Retina (tissue), 1 donor: ENCODE measurements around the gene HDAC3.

Source experiments
- DNase-seq: peaks from one replicate; pipeline ENCODE4 v3.0.0-alpha.2; 2016

HDAC3 gene

DNA sequence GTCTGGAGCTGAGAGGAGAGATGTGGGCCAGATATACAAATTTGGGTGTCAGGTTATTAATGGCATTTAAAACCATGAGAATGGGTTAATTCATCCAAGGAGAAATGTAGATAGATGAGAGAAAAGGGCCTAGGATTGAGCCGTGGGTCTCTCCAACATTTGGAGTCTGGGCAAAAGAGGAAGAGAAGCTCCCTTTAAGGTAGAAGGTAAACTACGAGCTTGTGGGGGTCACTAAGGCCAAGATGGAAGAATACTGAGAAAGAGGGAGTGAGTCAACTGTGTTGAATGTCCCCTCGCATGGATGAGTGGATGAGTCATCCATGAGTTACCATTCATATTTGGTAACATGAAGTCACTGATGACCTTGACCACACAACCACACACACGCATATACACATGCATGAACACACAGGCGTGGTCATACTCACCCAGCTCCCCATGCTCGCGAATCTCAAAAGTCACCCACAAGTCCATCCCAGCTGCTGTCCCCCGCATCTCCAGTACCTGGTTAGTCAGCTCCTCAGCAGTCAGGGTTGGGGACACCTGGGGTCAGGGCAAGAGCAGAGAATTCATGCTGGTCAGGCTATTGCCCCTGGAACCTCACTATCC is 21.4 kb upstream of the HDAC3 start:
- no peak for DNase-seq

DNA sequence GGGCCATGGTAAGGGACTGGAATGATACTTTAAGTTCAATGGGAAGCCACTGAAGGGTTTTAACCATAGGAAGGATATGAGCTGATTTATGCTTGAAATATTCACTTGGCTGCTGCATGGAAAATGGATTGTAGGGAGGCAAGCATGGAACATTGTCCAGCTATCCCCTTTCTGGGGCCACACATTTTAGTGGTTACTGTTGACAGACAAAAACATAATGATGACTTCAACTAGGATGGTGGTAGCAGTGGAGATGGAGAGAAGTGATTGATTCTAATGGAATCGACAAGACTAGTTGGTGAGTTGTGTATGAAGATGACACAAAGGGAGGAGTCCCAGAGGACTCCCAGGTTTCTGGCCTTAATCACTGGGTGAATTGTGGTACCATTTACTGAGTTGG is 20.8 kb upstream of the HDAC3 start:
- no peak for DNase-seq

DNA sequence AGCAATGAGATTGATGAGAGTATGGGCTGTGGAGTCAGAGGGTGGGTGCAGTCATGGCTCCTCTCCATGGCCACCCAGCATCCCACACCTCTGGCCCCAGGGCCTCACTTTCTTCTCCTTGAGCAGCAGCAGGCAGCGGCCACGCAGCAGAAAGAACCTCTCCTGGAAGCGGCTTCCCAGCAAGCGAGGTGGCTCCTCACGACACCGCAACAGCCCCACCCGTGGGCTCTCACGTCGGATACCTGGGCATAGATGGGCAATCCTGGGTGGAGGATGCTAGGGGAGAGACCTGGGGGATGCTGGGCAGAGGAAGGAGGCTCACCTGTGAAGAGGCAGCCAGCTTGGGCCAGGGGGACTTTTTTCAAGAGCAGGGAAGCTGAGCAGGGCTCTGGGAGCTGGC is 19.7 kb upstream of the HDAC3 start:
- DNase-seq, result no peak

DNA sequence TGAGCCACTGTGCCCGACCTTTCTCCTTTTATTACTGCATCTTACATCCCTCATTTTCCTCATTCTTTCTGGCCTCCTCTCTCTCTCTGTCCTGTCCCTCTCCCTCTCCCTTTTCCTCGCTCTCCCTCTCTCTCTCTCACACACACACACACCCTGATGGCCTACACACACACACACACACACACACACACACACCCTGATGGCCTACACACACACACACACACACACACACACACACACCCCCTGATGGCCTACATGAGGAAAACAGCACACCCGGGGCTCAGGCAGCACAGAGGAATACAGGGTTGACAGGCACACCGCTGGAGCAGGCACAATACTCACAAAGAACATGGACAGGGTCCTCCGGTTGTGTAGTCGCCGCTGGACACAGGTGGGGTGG is 18.4 kb upstream of the HDAC3 start:
- DNase-seq, result no peak

DNA sequence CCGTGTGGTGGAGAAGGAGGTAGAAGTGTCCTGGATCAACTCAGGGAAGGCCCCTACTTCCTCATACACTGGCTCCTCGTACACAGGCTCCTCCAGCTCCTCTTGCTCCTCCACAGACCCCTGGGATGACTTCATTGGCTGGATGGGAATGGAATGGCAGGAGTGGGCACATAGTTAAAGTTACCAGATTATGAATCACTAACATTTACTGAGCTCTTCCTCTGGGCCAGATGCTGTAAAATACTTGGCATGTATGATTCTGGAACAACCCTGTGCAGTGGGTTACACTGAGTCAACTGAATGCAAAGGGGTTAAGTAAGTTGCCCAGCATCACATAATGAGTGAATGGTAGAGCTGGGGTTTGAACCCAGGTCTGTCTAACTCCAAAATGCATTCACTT is 17.6 kb upstream of the HDAC3 start:
- DNase-seq, result no peak

DNA sequence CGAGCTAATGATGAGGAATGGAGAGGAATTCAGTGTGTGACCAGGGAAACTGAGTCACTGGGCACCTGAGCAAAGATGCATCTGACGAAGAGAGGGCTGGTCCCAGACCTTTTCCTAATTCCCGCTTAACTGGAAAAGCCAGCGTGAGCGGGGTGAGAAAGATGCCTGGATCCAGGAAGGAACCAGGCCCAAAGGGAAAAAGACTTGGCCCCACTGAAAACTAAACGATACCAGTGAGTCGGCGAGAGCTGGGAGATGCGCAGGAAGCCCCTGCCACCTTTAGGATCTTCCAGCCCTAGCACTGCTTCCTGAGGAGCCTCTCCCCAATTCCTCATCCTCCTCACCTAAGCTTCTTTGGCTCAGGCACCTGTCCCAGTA is 15.1 kb upstream of the HDAC3 start:
- DNase-seq, result no peak

DNA sequence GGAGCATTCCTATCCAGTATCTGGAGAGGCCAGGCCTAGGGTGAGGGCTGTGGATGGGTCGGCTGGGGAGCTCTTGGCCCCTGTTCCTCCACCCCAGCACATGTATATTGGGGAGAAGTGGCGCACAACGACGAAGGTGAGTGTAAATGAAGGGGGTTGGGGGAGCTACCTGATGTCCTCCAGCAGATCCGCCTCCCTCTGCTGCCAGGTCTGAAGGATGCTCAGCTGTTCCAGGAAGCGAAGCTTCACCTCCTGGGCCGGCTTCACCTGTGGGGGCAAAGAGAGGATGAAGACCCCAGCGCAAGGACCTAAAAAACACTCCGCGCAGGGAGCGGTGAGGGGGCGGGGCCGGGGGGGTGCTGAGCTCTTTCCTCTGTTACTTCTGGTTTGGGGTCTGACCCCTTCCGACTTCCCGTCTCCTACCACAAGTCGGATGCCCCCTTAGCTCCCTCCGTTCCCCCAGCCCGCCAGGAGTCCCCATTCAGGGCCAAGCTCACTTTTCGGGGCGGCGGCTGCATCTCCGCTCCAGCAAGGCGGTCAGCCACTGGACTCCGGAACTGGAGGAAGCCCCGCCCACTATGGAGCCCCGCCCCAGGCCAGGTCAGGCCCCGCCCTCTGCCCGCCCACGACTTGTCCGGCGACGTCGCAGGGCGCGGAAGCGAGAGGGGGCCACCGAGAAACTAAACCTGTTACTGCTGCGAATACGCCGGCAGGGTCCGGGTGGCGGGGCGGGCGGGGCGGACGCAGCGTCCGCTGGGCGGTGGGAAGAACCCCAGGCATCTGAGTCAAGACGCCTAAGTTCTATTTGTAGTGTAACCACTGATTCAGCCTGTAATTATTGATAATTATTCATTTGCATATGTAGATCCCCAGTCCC is 14.4 kb upstream of the HDAC3 start, which contains the start of gene FCHSD1:
Gene FCHSD1, minus strand, starts transcription at position 568 of the 877 bp plus-strand sequence. Its CDS starts 50 bp downstream, at position 518.
- peak; percentile 73 for DNase-seq

DNA sequence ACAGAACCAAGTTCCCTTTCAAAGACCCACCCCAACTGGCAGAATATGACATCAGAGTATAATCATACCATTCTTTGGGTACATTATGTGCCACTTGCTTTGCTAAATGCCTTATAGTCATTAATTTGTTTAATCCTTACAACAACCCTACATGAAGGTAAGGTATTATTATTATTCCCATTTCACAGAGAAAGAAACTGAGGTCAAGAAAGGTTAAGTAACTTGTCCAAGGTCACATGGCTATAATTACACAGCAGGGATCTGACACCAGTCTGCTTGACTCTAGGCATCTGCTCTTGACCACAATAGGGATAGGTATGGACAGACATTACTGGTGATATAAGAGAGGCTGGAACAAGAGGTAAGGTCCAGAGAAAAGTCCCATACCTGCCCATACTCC is 13.3 kb upstream of the HDAC3 start:
- no peak for DNase-seq

DNA sequence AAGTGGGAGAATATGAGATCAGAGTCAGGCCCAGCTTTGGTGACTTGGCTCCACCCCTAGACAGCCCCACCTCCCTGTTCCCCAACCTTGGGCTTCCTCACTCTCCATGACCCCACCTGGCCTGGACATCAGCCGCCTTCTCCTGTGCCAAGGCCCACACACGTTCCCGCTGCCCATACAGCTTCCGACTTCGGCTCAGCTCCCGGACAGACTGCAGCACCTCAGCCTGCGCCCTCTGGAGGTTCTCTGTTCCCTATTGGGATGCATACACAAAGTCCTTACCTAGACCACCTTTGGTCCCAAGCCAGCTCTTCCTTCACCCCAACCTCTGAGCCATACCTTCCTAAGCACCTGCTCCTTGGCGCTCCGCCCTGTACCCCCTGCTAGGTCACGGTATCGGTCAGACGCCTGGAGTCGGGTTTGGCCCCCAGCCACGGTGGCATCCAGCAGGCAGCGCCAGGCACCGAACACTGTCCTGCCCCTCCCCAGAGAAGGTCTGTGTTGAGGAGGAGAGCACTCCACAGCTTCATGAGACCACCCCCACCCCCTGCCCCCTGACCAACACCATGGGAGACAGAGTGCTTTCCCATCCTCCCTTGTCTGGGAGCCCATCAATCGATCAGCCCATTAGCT is 12.5 kb upstream of the HDAC3 start:
- no peak for DNase-seq

DNA sequence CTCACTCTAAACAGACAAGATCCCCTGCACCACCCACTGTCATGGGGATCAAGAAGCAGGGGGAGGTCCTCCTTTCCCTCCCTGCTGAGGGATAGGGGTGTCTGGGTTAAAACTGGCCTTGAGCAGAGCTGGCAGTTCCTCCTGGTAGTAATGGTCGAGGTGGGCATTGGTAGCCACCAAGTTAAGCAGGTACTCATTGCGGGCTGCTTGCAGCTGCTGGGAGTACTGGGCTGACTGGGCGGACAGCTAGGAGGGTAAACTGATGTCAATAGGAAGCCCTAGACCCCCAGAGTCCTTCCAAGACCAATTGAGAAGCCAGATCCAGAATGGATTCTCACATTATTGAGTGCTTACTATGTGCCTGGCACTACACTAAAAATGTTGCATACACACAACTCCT is 11.2 kb upstream of the HDAC3 start:
- DNase-seq, result no peak

DNA sequence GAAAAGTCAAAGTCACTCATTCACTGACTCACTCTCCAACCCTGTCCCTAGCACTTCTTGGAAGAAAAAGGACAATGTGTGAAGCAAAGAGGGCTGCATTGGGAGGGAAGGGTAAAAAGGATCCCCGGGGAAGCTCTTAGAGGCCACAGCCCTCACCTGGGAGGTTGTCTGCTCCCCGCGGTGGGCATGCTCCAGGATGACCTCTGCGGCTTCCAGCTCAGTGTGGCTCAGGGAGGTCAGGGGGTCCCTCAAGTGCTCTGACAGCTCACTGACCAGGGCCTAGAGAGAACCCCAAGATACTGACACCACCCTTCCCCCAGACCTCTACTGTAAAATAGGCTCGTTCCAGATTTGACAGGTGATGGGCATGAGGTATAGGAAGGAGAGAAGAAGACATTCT is 10.6 kb upstream of the HDAC3 start:
- no peak for DNase-seq

DNA sequence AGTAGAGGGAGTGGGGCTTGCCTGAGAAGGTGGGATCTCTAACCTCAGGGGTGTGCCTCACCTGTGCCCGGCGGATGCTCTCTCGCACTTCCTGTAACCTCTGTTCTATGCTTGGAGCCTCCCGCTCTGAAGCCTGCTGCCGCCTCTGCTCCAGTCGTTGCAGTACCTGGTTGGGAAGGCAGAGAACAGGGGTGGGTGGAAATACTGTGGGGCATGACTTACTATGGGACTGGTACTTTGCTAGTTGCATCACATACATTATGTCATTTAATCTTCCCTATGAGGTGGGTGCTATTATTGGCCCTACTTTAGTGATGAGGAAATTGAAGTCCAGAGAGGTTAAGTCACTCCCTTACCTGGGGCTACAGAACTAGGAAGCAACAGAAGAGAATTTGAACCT is 9.4 kb upstream of the HDAC3 start:
- no peak for DNase-seq

DNA sequence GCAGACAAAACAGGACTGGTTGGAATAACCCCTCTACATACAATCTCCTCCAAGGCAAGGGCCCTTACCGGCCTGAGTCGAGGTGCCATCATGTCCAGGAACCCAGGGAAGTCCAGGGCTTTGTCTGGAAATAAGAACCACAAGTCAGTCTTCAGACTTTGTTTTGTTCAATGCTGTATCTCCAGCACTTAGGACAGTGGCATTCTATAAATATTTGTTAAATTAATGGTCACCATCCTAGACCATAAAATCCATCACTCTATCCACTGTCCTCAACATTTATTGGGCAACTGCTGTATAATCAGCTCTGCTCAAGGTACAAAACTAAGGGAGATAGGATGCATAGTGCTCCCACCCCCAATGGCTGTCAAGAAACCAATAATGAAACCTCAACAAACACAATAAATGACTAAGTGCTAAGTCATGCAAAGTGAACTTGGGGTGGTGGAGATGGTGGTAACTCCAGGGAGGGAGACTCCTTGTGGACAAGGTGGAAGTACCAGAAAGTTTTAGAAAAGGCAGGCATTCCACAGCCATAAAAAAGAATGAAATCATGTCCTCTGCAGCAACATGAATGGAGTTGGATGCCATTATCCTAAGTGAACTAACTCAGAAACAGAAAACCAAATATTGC is 5.1 kb upstream of the HDAC3 start:
- no peak for DNase-seq

DNA sequence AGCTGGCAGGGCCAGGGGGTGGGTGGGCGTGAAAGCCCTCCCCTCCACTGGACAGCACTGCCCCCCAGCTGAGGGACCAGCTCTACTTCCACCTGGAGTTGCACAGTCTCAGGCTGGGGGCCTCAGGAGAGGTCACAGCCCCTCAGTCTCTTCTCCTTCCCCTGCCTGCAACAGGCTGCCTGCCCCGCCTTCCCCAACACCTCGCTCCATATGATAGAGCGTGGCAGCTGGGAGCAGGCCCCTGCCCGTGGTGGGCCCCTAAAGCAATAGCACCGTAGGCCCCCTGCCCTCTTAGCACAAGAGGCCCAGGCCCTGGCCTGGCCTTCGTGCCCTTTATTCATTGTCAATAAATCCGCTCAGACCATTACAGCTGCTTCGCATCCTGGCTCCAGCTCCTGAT is 4.0 kb upstream of the HDAC3 start:
- no peak for DNase-seq

DNA sequence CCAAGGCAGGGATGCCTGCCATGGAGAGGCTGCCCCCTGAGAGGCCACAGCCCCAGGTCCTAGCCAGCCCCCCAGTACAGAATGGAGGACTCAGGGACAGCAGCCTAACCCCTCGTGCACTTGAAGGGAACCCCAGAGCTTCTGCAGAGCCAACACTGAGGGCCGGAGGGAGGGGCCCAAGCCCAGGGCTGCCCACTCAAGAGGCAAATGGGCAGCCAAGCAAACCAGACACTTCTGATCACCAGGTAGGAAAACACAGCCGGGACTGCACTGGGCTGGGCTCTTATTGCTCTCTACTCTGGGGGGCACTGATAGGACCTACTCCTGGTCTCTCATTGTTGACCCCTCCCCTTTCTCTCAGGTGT is 3.4 kb upstream of the HDAC3 start:
- DNase-seq, result no peak

DNA sequence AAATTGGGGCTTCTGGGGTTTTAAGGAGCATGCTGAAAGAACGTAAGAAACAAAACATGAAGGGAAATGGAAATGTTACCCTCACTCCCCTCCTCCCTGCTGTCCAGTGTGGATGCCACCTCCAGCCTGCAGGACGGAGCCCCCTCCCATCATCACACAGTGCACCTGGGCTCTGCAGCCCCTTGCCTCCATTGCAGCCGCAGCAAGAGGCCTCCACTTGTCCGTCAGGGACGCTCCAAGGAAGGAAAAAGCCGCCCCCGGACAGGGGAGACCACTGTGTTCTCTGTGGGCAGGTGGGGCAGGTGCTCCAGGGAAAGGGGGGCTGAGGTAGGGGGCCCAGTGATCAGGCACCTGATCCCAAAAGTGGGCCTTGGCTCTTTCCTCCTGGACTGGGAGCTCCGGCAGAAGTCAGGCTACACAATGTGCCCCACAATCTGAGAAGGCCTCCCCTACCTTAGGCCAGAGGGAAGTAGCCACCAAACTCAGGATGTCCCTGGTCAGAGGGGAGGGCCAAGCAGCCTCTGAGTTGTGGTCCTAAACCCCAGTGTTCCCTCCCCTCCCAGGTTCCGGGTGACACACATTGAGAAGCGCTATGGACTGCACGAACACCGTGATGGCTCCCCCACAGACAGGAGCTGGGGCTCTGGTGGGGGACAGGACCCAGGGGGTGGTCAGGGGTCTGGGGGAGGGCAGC is 2.9 kb upstream of the HDAC3 start:
- DNase-seq, result no peak

DNA sequence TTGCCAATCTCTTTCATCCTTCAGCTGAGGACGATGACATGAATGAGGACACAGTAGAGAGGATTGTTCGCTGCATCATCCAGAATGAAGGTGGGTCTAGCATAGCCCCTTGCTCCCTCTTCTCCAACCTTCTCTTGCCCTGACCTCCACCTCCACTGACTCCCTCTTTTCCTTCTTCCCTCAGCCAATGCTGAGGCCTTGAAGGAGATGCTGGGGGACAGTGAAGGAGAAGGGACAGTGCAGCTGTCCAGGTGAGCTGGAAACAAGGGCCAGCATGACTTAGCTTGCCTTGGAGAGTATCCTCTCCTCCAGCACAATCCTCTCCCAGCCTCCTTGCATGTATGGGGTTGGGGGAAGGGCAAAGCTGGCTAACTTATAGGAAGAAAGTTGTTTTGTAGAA is 2.1 kb upstream of the HDAC3 start:
- DNase-seq, result no peak

DNA sequence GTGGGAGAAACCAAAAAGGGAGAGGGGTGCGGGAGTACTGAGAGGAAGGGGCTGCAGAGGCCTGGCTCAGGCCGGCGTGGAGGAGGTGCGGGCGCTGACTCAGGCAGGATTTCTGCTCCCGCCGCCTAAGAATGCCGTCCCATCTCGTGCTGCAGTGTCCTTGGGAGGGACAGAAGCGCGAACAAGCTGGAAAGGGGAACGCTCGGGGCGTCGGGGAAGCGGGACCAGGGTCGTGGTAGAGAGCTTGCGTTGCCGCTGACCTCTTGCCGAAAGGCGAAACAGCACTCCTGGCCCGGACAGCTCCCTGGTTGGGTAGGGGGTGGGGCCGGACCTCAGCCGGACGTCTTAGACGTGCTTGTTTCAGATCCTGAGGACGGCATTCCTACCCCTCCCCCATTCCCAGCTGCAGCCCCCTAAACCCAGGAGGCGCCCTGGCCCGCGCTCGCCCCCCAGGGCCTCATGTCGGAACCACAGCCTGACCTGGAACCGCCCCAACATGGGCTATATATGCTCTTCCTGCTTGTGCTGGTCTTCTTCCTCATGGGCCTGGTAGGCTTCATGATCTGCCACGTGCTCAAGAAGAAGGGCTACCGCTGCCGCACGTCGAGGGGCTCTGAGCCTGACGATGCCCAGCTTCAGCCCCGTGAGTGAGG is 1.2 kb upstream of the HDAC3 start:
- DNase-seq, result peak; percentile 74

DNA sequence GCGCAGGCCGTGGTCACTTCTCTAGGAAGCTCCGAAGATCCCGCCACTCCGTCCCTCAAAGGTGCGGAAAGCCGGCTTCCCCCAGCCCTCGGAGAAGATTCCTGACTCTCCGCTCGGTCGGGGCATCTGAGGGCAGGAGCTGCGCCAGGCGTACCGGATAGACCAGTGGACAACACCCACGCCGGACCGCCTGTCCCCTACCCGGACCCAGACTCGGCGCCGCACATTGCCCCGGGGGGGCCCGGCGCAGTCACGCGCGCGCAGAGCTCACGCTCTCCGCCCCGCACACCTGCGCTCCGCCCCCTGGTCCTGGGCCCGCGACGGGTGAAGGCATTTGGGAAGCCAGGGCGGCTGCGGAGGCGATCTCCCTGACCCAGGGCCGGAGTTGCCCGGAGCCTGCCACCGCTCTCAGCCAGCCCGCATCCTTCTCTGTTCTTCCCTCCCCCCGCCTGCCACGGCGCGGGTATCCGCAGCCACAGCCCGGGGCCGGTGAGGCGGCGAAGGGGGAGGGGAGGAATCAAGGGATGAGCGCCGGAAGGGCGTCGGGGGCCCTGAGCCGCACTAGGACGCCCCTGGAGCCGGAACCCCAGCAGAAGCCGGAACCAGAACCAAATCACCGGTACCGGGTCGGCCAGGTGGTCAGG is 596 bp upstream of the HDAC3 start:
- DNase-seq, result peak; percentile 83

DNA sequence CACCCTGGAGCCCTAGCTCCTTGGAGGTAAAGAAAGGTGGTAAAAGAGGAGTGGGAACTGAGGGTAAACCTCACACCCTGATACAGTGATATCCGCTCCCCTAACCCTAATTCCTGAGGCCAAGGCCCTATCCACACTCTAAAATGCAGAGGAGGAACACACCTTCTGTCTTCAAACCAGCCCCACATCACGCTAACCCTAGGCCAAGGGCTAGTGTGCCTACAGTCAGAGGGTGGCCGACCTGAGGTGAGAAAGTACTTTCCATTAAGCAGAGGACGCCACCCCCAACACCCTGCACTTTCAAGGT is 590 bp downstream of the HDAC3 start:
- DNase-seq, result no peak

DNA sequence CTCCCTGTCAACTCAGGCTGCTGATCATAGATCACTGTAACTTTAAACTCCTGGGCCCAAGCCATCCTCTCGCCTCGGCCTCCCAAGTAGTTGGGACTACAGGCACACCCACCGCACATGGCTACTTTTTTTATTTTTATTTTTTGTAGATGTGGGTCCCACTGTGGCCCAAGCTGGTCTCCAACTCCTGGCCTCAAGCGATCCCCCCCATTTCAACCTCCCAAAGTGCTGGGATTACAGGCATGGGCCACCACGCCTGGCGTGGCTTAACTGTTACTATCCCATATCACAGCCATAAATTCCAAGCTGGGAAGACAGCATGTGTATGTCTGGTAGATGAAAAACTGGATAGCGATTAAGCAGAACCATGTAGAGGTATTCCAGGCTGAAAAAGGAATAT is 1.0 kb downstream of the HDAC3 start:
- no peak for DNase-seq

DNA sequence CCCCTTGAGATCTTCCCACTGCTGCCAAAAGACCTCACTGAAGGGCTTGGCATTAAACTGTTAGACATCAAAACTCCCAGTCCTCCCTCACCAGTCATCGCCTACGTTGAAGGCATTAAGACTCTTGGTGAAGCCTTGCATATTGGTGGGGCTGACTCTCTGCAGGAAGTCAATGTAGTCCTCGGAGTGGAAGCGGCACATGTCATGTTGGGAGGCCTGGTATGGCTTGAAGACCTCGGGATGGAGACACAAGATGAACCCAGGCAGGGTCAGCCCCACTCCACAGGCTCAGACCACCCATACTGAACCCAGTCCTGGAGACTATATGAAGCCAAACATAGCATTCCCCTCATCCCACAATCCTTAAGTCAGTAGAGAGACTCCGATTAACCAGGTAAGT is 1.9 kb downstream of the HDAC3 start:
- DNase-seq, result no peak
